ENCODE data around the gene HES3. TPM values are rescaled to one million over a fixed set of nuclear protein-coding genes. Genes with fewer than 3 reads are reported as not detected.
A peak's percentile ranks its signal among the peaks of the same experiment; 100 is the strongest.

HES3 gene
- total and polyA plus RNA-seq, 3 donors from 2014 or later = not detected

DNA sequence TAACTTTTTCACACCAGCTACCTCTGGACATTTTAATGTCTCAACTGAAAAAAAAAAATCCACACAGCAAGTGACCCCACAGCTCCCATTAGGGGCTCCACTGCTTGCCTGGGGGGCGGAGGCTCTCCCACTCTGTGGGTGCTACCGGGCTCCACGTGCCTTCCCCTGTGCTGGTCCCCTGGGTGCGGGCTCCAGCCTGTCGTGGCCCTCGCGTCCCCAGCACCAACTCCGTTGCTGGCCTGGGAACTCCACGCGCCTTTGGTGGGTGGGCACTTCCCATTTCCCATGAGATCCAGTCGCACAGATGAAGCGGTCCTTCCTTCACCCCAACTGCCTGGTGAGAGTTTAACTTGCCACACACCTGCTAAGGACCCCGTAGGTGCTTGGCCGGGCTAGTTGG lies 44.0 kb downstream of the HES3 start:
- 87 to 88% methylated on average over 14 of the region's 14 CpGs for WGBS, 2 donors
- no peaks in the 10 kb centered on the region for H3K27me3 ChIP-seq
- H3K4me3 ChIP-seq = no peak overlapping the region
- H3K36me3 ChIP-seq (ENCODE audit: low read depth, missing control alignments) = no peaks in the 10 kb centered on the region
- H3K9me3 ChIP-seq = no peaks in the 10 kb centered on the region
- intact Hi-C loops (cut with DNase I; ENCODE audit: low total_unique reads) = no loop called here
- H3K4me1 ChIP-seq = peaks cover 9% of the 10 kb centered on the region
- DNase-seq = no peak
- peak overlapping the region in 1 of 2 donors; percentile 61 for H3K27ac ChIP-seq
- no peak for TF ChIP-seq POLR2A (IDR thresholded peaks at IDR 0.05)
- TF ChIP-seq, protein P1, sequence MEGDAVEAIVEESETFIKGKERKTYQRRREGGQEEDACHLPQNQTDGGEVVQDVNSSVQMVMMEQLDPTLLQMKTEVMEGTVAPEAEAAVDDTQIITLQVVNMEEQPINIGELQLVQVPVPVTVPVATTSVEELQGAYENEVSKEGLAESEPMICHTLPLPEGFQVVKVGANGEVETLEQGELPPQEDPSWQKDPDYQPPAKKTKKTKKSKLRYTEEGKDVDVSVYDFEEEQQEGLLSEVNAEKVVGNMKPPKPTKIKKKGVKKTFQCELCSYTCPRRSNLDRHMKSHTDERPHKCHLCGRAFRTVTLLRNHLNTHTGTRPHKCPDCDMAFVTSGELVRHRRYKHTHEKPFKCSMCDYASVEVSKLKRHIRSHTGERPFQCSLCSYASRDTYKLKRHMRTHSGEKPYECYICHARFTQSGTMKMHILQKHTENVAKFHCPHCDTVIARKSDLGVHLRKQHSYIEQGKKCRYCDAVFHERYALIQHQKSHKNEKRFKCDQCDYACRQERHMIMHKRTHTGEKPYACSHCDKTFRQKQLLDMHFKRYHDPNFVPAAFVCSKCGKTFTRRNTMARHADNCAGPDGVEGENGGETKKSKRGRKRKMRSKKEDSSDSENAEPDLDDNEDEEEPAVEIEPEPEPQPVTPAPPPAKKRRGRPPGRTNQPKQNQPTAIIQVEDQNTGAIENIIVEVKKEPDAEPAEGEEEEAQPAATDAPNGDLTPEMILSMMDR (IDR thresholded peaks at IDR 0.05) = no peak

DNA sequence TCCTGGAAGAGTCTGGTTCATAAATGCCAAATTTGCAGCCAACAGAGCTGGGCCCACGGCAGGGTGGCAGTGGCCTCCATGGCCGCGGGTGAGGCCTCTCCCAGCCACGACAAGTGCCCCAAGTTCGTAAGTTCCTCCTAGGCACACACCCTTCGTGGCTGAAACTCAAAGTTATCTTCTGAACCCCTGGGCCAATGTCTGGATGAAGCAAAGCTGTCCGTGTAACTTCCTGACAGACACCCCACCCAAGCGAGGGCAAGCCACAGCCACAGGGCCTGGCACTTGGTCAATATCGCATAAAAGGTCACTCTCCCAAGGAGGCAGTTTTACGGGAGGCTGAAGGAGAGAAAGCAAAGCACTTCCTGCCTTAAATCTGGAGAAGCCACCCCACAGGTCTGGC lies 44.7 kb downstream of the HES3 start:
- Histone ChIP-seq H3K9me3 (no peaks in the 10 kb centered on the region), H3K36me3 (ENCODE audit: low read depth, missing control alignments) (no peaks in the 10 kb centered on the region), H3K4me3 (no peak overlapping the region), H3K27ac (no peak overlapping the region), H3K4me1 (peaks cover 9% of the 10 kb centered on the region), H3K27me3 (no peaks in the 10 kb centered on the region)
- intact Hi-C loops (cut with DNase I; ENCODE audit: low total_unique reads) = no loop called here
- no peak for DNase-seq
- WGBS, 2 donors = 91 to 92% methylated on average over 10 of the region's 10 CpGs
- TF ChIP-seq, protein P1 (IDR thresholded peaks at IDR 0.05) = no peak
- no peak for TF ChIP-seq POLR2A (IDR thresholded peaks at IDR 0.05)

DNA sequence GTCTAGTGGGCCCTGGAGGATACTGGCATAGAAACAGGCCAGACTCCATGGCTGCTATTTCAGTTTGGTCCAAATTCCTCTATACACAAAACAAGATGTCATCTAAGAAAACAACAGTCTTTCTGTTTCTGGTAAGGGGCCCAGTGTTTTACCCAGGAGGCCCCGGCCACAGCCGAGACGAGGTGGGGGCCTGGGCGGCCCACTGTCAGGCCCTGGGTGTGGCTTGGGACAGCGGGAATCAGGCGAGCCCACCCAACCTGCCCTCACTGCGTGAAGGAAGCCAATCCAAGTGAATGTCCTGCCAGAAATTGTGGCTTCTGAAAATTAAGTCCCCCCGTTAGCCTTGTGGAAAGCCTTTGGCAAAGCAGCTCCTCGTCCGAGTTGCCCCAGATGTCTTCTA lies 48.1 kb downstream of the HES3 start:
- Histone ChIP-seq H3K27ac (no peak overlapping the region), H3K9me3 (no peaks in the 10 kb centered on the region), H3K4me3 (no peak overlapping the region), H3K4me1 (peaks cover 9% of the 10 kb centered on the region), H3K36me3 (ENCODE audit: low read depth, missing control alignments) (no peaks in the 10 kb centered on the region), H3K27me3 (no peaks in the 10 kb centered on the region)
- DNase-seq = no peak
- TF ChIP-seq, protein P1 (IDR thresholded peaks at IDR 0.05) = no peak
- no peak for TF ChIP-seq POLR2A (IDR thresholded peaks at IDR 0.05)
- intact Hi-C loops (cut with DNase I; ENCODE audit: low total_unique reads) = no loop called here
- 74 to 76% methylated on average over 10 of the region's 10 CpGs for WGBS, 2 donors

DNA sequence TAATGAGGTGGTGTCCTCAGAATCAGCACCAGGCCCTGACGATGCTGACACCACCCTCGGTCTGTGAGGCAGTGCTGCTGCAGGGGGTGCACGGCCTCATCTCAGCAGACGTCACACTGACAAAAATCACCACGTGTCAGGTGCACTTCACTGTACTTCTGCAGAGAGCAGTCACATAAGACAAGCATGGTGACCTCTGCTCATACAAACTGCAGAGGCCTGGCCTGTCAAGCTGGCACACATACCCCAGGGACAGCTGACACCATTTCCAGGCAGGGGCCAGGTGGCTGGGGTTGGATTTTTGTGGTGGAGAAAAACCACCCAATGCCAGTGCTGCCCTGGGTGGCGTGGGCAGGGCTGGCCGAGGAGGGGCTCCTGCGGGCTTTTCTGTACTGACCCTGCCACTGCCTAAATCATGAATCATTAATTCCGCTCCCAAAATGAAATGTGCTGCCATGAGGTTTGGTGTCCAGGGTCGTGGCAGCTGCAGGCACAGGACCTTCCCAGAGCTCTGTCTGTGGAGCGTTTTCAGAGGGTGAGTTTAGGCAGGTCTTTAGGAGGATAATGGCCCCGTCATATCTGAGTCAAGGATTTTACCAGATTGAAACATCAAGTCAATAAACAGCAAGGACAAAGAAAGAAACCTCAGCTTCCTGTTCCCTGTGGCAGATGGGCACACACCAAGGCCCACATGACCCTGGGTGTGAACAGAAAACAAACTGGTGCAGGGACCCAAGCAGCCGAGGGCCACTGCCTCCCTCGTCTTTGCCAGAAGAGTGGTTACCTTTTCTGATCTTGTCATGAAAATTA lies 50.3 kb downstream of the HES3 start:
- Histone ChIP-seq H3K36me3 (ENCODE audit: low read depth, missing control alignments) (no peaks in the 10 kb centered on the region), H3K4me1 (no peaks in the 10 kb centered on the region), H3K9me3 (no peaks in the 10 kb centered on the region), H3K27ac (no peak overlapping the region), H3K4me3 (no peak overlapping the region), H3K27me3 (no peaks in the 10 kb centered on the region)
- DNase-seq = no peak
- intact Hi-C loops (cut with DNase I; ENCODE audit: low total_unique reads) = no loop called here
- TF ChIP-seq, protein P1 (IDR thresholded peaks at IDR 0.05) = no peak
- TF ChIP-seq POLR2A (IDR thresholded peaks at IDR 0.05) = no peak
- 82 to 94% methylated on average over 7 to 14 of the region's 14 CpGs for WGBS, 2 donors

All from testis (tissue), 3 donors.